CD4-positive, alpha-beta T cell treated with Interleukin-21 for 1 hour (primary cell): Measurements from ENCODE around the gene ADPRM.
"Not testable (repeated sequence)": the region's sequence is repeated elsewhere in the genome, so short reads cannot be mapped to it uniquely, and the experiment has no call there.

Experiments
- DNase-seq: peaks from one replicate; pipeline ENCODE4 v3.0.0-alpha.2; 2020

Gene ADPRM

GRCh38 chr17:10702574-10702973, 5.2 kb downstream of the ADPRM start:
- no peak for DNase-seq

- DNase-seq: no peak
Measured at GRCh38 chr17:10705727-10706126, 8.3 kb downstream of the ADPRM start.

- no peak for DNase-seq
Measured at GRCh38 chr17:10713318-10713717, 15.9 kb downstream of the ADPRM start.

GRCh38 chr17:10716218-10716617, 18.8 kb downstream of the ADPRM start:
- no peak for DNase-seq

- DNase-seq: no peak
Measured at GRCh38 chr17:10718547-10718946, 21.2 kb downstream of the ADPRM start.

- no peak for DNase-seq
Measured at GRCh38 chr17:10724546-10725195, 27.3 kb downstream of the ADPRM start.

- no peak for DNase-seq
Measured at GRCh38 chr17:10725262-10725661, 27.9 kb downstream of the ADPRM start.

GRCh38 chr17:10726196-10726595, 28.8 kb downstream of the ADPRM start:
- DNase-seq: no peak

- no peak for DNase-seq
Measured at GRCh38 chr17:10727192-10727591, 29.8 kb downstream of the ADPRM start.

GRCh38 chr17:10728331-10728892, 31.0 kb downstream of the ADPRM start:
- no peak for DNase-seq

GRCh38 chr17:10729334-10730193, 32.2 kb downstream of the ADPRM start, which contains the start of gene TMEM220:
Gene TMEM220, minus strand, starts transcription at chr17:10730023. Its CDS starts 172 bp downstream, at chr17:10729851.
- peak; percentile 16 for DNase-seq

- DNase-seq: not testable (repeated sequence)
Measured at GRCh38 chr17:10730247-10730646, 32.9 kb downstream of the ADPRM start.

- DNase-seq: no peak
Measured at GRCh38 chr17:10731408-10731879, 34.0 kb downstream of the ADPRM start.

- not testable (repeated sequence) for DNase-seq
Measured at GRCh38 chr17:10732121-10732520, 34.7 kb downstream of the ADPRM start.

- no peak for DNase-seq
Measured at GRCh38 chr17:10733666-10734065, 36.3 kb downstream of the ADPRM start.

- no peak for DNase-seq
Measured at GRCh38 chr17:10735251-10735650, 37.9 kb downstream of the ADPRM start.

- no peak for DNase-seq
Measured at GRCh38 chr17:10735821-10736220, 38.4 kb downstream of the ADPRM start.

- DNase-seq: peak; percentile 39
Measured at GRCh38 chr17:10737168-10737622, 39.8 kb downstream of the ADPRM start.

GRCh38 chr17:10737736-10738135, 40.3 kb downstream of the ADPRM start:
- no peak for DNase-seq

- no peak for DNase-seq
Measured at GRCh38 chr17:10738521-10739258, 41.3 kb downstream of the ADPRM start.

GRCh38 chr17:10739386-10739785, 42.0 kb downstream of the ADPRM start:
- DNase-seq: no peak

- no peak for DNase-seq
Measured at GRCh38 chr17:10741416-10742135, 44.2 kb downstream of the ADPRM start.
